Tibial nerve (tissue), 4 donors: ENCODE data around the gene TBC1D24. TPM values are rescaled to one million over a fixed set of nuclear protein-coding genes. Genes with fewer than 3 reads are reported as not detected.

Experiments used
- DNase-seq, 2 donors: peaks; one replicate each; pipeline ENCODE4 v3.0.0-alpha.2; 2019; ENCODE audit warnings: low spot score in 2 of 2
- H3K27ac ChIP-seq, 4 donors: fragments of 200-600 bp; sonication (generic) in 3 of 4; one replicate each; pipeline ENCODE4 v1.5.1; 2017 to 2019; ENCODE audit warnings: mild to moderate bottlenecking in 1 of 4
- H3K27me3 ChIP-seq, 2 donors: fragments of 200-600 bp; sonication (generic) in 1 of 2; one replicate each; pipeline versions ENCODE4 v1.5.1 to v1.6.0; 2017 to 2019
- H3K36me3 ChIP-seq, 3 donors: fragments of 200-600 bp; sonication (generic); one replicate each; pipeline ENCODE4 v1.5.1; 2018 to 2019
- H3K4me1 ChIP-seq, 4 donors: fragments of 200-600 bp; sonication (generic) in 3 of 4; one replicate each; pipeline ENCODE4 v1.5.1; 2017 to 2019
- H3K4me3 ChIP-seq, 4 donors: fragments of 200-600 bp; sonication (generic) in 3 of 4; one replicate each; pipeline ENCODE4 v1.5.1; 2017 to 2019; ENCODE audit warnings: mild to moderate bottlenecking in 1 of 4, moderate library complexity in 1 of 4
- H3K9me3 ChIP-seq, 4 donors: fragments of 200-600 bp; sonication (generic) in 3 of 4; one replicate each; pipeline ENCODE4 v1.5.1; 2017 to 2019
- CTCF ChIP-seq, 5 experiments: fragments of 200-600 bp in 3 of 5; fragments of 450-650 bp in 2 of 5; sonication (generic) in 3 of 5; IDR thresholded peaks; one replicate each; pipeline ENCODE4 v1.5.1; 2016 to 2019; ENCODE audit warnings: antibody characterized with exemption in 5 of 5, mild to moderate bottlenecking in 3 of 5, moderate library complexity in 2 of 5
- EP300 ChIP-seq, 2 donors: sonication (generic); formaldehyde crosslinking; IDR thresholded peaks; one replicate each; pipeline ENCODE4 v1.6.1; 2017; ENCODE audit warnings: antibody characterized with exemption in 2 of 2, mild to moderate bottlenecking in 1 of 2
- POLR2A ChIP-seq, 2 donors: fragments of 450-650 bp; IDR thresholded peaks; one replicate each; pipeline ENCODE4 v1.6.1; 2017; ENCODE audit warnings: antibody characterized with exemption in 2 of 2, mild to moderate bottlenecking in 2 of 2, moderate library complexity in 2 of 2
- WGBS, 2 donors: methylation state at CpG; one replicate each; pipeline ENCODE4 v1.1.5; 2018; 5-methylcytosine and 5-hydroxymethylcytosine counted together
- total RNA-seq, 4 donors: library from RNA; depleted of rRNA; stranded (reverse); fragments of >200 nt; gene quantifications; one replicate each; pipeline ENCODE4 v1.1.0, GENCODE V29; 2016

TBC1D24 gene
- total RNA-seq = 10 to 100 TPM; 12.0 to 18.3 (median 16.3) TPM

GRCh38 chr16:2474877-2475412 is at the start of gene TBC1D24:
Gene TBC1D24 (plus strand): TSS chr16:2475127. CDS start chr16:2496149, 21,022 bp downstream.
- Histone ChIP-seq H3K9me3 (no peaks in the 10 kb centered on the region), H3K4me1 (peaks cover 0 to 54% (median 30%) of the 10 kb centered on the region in 4 donors), H3K27ac (peak within 1 kb of the TSS; percentile 72 to 87 (median 83)), H3K27me3 (peaks cover 0 to 34% of the 10 kb centered on the region in 2 donors), H3K36me3 (peaks cover 0 to 7% (median 0%) of the 10 kb centered on the region in 3 donors), H3K4me3 (peak within 1 kb of the TSS; percentile 67 to 79 (median 69))
- peak; percentile 71 to 76 for DNase-seq
- 0% methylated on average over 29 of the region's 77 CpGs; no CpG with 5 or more reads in 1 of the 2 donors for WGBS, 2 donors
- no peak for TF ChIP-seq CTCF (IDR thresholded peaks at IDR 0.05)
- peak in 1 of 2 donors; percentile 69 for TF ChIP-seq EP300 (IDR thresholded peaks at IDR 0.05)
- peak; percentile 47 to 69 for TF ChIP-seq POLR2A (IDR thresholded peaks at IDR 0.05)

GRCh38 chr16:2425825-2426430 is 49.0 kb upstream of the TBC1D24 start:
- Histone ChIP-seq H3K9me3 (no peaks in the 10 kb centered on the region), H3K36me3 (no peaks in the 10 kb centered on the region), H3K27ac (no peak overlapping the region), H3K27me3 (no peaks in the 10 kb centered on the region), H3K4me3 (no peak overlapping the region), H3K4me1 (peaks cover 0 to 19% (median 10%) of the 10 kb centered on the region in 4 donors)
- 93 to 95% methylated on average over 12 to 13 of the region's 13 CpGs for WGBS, 2 donors
- DNase-seq = no peak
- TF ChIP-seq POLR2A (IDR thresholded peaks at IDR 0.05) = no peak
- TF ChIP-seq EP300 (IDR thresholded peaks at IDR 0.05) = no peak
- TF ChIP-seq CTCF (IDR thresholded peaks at IDR 0.05) = no peak

- Histone ChIP-seq H3K4me3 (no peak overlapping the region), H3K27me3 (no peaks in the 10 kb centered on the region), H3K9me3 (no peaks in the 10 kb centered on the region), H3K4me1 (peaks cover 0 to 19% (median 10%) of the 10 kb centered on the region in 4 donors), H3K27ac (no peak overlapping the region), H3K36me3 (no peaks in the 10 kb centered on the region)
- 93 to 96% methylated on average over 5 to 6 of the region's 6 CpGs for WGBS, 2 donors
- DNase-seq = no peak
- no peak for TF ChIP-seq POLR2A (IDR thresholded peaks at IDR 0.05)
Measured at GRCh38 chr16:2426941-2427361, 48.0 kb upstream of the TBC1D24 start.

- TF ChIP-seq POLR2A (IDR thresholded peaks at IDR 0.05) = no peak
- no peak for TF ChIP-seq EP300 (IDR thresholded peaks at IDR 0.05)
- TF ChIP-seq CTCF (IDR thresholded peaks at IDR 0.05) = no peak
- 82% methylated on average over 4 of the region's 4 CpGs for WGBS, 2 donors
- H3K9me3 ChIP-seq = no peaks in the 10 kb centered on the region
- H3K4me3 ChIP-seq = no peak overlapping the region
- no peak overlapping the region for H3K27ac ChIP-seq
- H3K27me3 ChIP-seq = no peaks in the 10 kb centered on the region
- peaks cover 0 to 4% (median 0%) of the 10 kb centered on the region in 3 donors for H3K36me3 ChIP-seq
- no peak for DNase-seq
- H3K4me1 ChIP-seq = peaks cover 0 to 19% (median 10%) of the 10 kb centered on the region in 4 donors
Measured at GRCh38 chr16:2427526-2427925, 47.4 kb upstream of the TBC1D24 start.

- H3K36me3 ChIP-seq = peaks cover 0 to 11% (median 0%) of the 10 kb centered on the region in 3 donors
- no peaks in the 10 kb centered on the region for H3K9me3 ChIP-seq
- WGBS, 2 donors = 31 to 35% methylated on average over 19 to 28 of the region's 28 CpGs
- TF ChIP-seq EP300 (IDR thresholded peaks at IDR 0.05) = no peak
- TF ChIP-seq CTCF (IDR thresholded peaks at IDR 0.05) = peak in 2 of 5 experiments; percentile 18 to 29
- no peak for TF ChIP-seq POLR2A (IDR thresholded peaks at IDR 0.05)
- peaks cover 0 to 19% (median 10%) of the 10 kb centered on the region in 4 donors for H3K4me1 ChIP-seq
- H3K4me3 ChIP-seq = peak overlapping the region; percentile 79 to 96 (median 93)
- peak; percentile 25 to 36 for DNase-seq
- no peaks in the 10 kb centered on the region for H3K27me3 ChIP-seq
- peak overlapping the region in 3 of 4 donors; percentile 78 to 89 (median 85) for H3K27ac ChIP-seq
Measured at GRCh38 chr16:2428051-2428783, 46.7 kb upstream of the TBC1D24 start.
